GM12801 (cell line): ENCODE measurements around the gene UBE2L3.

ENCODE experiments used
- CTCF ChIP-seq: IDR thresholded peaks from one replicate; pipeline ENCODE4 v1.5.1; 2011; ENCODE audit warnings: control low read depth; ENCODE audit not compliant: insufficient read length; ENCODE audit errors: extremely low read depth

Gene UBE2L3

GRCh38 chr22:21636629-21637218, 69.2 kb downstream of the UBE2L3 start:
- TF ChIP-seq CTCF, result no peak

DNA sequence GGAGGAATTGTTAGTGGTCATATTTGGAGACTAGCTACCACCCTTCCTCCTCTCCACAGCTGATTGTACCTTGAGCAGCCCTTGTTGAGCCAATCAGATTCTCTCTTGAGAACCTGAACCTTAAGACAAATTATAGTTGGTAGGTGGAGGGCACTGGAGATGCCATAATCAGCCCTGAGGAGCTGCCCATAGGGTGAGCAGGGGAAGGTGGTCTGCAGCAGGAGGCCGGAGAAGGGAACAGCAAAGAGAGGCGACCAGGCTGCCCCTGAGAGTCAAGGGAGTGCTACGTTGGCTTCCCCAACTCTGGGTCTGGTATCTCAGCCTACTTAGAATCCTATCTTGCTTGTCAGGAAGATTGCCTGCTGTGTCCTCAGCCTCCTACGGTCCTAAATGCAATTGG, 71.8 kb downstream of the UBE2L3 start:
- TF ChIP-seq CTCF, result no peak

DNA sequence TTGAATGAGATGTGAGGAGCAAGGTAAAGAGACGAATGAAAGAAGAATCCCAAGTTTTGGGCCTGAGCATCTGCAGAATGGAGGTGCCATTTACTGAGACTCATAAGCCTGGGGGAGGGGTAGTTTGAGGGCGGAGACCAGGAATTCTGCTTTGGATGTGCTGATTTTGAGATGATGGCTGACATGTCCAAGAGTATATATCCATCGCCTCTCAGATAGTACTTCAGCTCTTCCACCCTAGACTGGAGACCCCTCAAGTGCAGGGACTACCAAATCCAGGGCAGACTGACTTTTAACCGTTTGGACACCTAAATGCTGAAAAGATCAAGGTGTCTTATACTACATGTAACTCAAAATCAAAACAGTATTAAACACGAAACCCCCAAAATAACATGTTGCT, 73.3 kb downstream of the UBE2L3 start:
- no peak for TF ChIP-seq CTCF

- no peak for TF ChIP-seq CTCF
These were observed 73.9 kb downstream of the UBE2L3 start for GRCh38 chr22:21641417-21641788.

- no peak for TF ChIP-seq CTCF
These were observed 74.5 kb downstream of the UBE2L3 start, which contains the start of gene SDF2L1 for GRCh38 chr22:21641789-21642583. Gene SDF2L1, plus strand, starts transcription at chr22:21642302. Its CDS starts 35 bp downstream, at chr22:21642337.

DNA sequence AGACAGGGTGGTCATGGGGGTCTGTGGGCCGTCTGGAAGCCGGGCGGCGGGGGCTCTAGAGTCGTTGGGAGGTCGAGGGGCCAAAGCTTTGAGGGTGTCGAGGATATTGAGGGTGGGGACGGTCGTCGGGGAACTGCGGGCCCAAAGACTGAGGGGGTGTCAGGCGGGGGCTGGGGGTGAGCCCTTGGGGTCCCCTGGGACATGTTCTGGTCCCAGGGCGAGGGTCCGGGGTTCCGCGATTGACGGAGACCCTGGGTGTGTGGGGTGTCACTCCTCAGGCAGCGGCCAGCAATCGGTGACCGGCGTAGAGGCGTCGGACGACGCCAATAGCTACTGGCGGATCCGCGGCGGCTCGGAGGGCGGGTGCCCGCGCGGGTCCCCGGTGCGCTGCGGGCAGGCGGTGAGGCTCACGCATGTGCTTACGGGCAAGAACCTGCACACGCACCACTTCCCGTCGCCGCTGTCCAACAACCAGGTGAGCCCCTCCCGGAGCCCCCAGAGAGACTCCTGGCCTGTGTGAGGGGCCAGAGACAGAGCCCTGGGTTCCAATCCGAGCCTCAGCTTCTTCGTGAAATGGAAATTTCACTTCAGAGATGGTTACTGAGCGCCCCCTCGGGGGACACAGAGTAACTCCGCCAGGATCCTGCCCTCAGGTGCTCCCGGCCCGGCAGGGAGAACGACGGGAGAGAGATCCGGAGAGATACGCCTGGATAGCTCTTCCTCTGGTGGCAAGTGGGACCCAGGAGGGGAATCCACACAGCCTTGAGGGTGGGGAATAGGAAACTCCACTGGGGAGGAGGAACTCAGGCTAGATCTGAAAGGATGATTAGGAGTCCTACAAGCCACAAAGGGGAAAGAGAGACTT, 75.3 kb downstream of the UBE2L3 start:
- TF ChIP-seq CTCF, result no peak
